ENCODE measurements around the gene RPTOR.
A peak's percentile ranks its signal among the peaks of the same experiment; 100 is the strongest.
"Not testable (repeated sequence)": the region's sequence is repeated elsewhere in the genome, so short reads cannot be mapped to it uniquely, and the experiment has no call there.

RPTOR gene, protein sequence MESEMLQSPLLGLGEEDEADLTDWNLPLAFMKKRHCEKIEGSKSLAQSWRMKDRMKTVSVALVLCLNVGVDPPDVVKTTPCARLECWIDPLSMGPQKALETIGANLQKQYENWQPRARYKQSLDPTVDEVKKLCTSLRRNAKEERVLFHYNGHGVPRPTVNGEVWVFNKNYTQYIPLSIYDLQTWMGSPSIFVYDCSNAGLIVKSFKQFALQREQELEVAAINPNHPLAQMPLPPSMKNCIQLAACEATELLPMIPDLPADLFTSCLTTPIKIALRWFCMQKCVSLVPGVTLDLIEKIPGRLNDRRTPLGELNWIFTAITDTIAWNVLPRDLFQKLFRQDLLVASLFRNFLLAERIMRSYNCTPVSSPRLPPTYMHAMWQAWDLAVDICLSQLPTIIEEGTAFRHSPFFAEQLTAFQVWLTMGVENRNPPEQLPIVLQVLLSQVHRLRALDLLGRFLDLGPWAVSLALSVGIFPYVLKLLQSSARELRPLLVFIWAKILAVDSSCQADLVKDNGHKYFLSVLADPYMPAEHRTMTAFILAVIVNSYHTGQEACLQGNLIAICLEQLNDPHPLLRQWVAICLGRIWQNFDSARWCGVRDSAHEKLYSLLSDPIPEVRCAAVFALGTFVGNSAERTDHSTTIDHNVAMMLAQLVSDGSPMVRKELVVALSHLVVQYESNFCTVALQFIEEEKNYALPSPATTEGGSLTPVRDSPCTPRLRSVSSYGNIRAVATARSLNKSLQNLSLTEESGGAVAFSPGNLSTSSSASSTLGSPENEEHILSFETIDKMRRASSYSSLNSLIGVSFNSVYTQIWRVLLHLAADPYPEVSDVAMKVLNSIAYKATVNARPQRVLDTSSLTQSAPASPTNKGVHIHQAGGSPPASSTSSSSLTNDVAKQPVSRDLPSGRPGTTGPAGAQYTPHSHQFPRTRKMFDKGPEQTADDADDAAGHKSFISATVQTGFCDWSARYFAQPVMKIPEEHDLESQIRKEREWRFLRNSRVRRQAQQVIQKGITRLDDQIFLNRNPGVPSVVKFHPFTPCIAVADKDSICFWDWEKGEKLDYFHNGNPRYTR (N-terminal part only)

DNA sequence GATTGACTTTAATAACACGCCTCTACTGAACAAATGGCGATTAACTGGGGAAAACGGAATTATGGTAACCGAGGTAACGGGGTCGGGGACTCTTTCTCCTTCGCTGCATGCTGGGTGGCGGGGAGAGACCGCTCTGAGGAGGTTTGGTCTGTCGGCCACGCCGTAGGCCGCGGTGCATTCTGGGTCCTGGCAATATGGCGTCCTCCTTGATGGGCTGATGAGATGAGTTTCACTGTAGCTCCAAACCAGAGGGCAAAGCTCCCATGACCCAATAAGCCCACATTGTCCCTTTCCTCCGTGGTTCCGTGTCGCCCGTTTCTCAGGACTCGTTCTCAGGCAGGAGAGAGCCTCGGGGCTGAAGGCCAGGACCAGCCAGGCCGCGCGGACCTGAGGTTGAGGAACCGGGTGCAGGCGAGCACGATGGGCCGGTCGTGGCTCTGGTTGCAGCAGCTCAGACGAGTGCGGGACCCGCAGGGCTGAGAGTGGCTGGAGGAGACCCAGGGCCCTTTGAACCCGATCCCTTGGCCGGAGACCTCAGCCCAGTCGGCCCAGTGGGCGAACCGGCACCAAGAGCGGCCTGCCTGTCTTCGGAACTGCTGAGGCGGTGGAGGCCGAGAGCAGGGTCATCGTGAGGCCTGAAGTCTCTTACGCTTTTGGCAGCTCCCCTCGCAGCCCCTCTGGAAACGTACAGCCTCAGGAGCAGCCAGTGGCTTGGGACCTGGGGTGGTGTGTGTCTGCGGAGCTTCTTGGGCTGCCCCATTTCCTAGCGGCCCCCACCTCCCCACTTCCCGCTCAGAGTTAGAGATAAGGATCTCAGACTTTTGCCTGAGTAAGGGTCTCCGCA lies at the start of gene RPTOR:
Gene RPTOR (plus strand): TSS at position 184 of the 844 bp plus-strand sequence. CDS start 792 bp downstream, outside the sequence.
- DNase-seq = peak; percentile 47 to 97 (median 87)

DNA sequence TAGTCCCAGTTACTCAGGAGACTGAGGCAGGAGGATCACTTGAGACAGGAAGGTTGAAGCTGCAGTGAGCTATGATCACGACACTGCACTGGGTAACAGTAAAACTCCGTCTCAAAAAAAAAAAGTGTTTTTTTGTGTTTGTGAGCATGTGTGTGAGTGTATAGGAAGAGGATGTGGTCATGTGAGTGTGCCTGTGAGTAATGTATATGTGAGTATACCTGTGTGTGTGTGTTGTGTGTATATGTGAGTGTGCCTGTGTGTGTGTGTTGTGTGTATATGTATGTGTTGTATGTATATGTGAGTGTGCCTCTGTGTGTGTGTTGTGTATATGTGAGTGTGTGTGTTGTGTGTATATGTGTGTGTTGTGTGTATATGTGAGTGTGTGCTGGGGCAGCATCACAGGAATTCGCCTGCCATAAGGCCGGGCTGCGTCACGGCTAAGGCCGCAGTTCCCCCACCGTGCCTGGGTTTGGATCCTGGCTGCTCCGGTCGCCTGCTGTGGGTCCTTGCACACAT lies 46.9 kb upstream of the RPTOR start:
- no peak for DNase-seq

DNA sequence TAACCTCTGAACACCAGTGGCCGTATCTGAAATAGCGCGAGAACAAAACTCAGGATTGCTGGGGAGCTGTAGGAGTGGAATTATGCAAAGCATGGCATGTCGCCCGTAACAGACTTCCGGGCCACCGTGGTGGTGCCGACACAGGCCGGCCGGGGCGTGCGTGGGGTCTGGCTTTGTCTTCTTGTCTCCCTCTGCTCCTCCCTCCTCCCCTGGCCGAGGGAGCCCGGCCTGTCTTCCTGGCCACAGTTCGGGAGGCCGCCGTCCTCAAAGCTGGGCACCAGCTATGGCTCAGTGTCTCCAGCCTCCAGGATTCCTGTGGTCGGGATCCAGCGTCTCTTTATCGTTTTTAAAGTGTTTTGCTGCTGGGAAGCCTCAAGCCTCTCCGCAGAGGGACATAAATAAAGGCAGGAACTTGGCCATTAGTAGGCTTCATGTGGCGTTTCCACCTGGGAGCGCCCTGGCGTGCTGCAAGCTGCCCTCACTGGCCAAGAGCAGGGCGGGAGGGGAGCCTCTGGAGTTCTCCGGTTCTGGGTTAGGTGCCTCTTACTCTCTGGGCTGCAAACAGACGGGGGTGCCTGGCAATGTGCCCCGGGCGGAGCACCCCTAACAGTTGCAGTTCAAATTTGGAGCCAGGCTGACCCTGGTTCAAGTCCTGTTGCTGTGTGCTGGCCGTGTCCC lies 46.3 kb upstream of the RPTOR start:
- DNase-seq = no peak

DNA sequence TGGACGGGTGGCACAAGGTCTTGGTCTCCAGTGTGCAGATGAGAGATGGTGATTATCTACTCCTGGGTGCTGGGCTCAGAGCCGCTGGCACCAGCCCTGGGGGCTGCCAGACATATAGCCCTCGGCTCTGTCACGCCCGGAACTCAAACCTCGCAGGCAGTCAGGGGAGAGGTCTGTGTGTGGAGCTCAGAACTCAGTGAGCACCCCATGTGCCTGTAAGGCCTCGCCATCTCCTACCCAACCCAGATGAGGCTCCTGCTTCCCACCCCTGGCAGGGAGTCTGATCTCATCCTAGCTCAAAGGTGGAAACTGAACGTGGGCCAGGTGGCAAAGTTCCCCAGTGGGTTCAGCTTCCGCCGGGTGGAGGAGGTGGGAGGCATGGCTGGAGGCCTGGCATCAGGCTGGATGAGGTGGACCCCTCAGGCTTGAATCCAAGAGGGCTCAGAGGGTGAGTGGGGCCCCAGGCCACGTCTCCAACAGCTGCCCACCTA lies 45.7 kb upstream of the RPTOR start:
- no peak for DNase-seq

DNA sequence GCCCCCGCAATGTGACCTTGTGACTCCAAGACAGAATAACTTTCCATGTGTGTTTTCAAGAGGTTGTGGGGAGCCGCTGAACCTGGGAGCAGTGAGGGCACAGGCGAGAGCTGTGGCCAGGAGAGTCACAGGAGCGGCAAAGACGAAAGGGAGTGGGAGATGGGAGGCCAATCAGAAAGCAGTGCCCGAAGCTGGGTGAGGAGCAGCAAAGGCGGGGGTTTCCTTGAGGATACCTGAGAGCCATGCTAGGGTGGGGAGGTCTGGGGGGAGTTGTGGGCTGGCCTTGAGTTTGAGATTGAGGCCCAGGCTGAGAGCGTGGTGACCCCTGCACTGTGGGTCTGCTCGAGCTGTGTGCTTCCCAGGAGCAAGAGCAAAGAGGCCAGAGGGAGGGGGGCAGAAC lies 45.1 kb upstream of the RPTOR start:
- no peak for DNase-seq

DNA sequence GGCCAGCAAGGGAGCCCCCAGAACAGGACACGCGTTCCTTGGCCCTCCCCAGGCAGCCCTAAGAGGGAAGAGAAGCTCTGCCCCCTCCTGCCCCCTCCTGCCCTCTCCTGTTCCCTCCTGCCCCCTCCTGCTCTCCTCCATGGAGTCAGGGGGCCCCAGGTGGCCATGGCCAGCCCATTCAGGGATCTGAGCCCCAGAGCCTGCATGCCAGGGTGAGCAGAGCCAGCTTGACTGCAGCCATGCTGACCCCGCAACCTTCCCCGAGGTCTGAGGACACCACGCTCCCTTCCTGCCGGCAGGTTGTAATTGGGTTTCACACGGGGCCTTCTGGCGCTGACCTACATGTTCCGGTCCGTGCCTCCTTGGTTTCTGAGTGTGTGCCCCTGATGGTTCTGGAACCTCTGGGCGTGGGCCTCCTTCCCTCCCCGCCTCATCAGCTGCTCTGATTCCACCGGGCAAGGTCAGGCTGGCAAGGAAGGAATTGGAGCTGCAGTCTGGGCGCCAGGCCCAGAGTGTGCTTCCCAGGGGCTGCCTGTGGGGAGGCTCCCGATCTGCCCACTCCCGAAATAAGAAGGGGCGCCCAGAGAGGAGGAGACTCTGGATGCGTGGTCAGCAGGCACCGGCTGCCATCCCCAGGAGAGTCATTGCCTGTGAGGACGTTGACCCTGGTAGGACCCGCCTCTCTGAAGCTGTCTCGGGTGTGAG lies 44.5 kb upstream of the RPTOR start:
- DNase-seq = peak in 1 of 56 donors; percentile 34

DNA sequence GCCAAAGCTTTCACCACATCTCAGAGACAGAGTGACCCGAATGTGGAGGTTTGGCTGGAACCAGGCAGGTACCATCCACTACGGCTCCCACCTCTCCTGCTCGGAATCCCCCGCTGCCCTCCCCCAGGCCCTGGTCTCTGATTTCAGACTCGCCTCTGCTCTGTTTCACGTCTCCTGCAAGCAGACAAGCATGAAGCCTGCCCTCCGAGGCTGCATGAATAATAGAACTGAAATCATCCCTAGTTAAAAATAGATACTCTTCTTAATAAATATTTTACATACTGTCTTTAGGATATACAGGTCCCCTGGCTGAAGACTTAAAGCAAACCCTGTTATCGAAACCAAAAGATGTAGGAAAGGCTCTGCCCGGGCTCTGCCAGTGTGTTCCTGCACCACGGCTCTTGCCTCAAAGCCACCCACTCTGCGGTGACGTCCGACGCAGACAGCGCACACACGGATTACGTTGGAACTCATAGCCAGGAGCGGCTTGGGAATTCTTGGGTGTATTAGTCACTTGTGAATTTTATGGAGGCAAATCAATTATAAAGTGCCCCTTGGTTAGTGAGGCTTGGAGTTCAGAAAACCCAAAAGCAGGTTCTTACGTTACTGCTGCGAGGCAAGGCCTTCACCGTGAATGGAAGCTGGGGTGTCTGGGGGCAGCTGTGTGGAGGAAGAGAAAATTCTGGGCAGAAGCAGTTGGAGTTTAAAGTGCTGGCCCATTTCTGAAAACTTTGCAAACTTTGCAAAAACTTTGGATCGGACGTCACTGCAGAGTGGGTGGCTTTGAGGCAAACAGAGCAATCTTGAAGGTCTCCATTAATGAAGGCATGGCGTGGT lies 42.7 kb upstream of the RPTOR start:
- DNase-seq = peak in 10 of 56 donors; percentile 6 to 44 (median 16)

DNA sequence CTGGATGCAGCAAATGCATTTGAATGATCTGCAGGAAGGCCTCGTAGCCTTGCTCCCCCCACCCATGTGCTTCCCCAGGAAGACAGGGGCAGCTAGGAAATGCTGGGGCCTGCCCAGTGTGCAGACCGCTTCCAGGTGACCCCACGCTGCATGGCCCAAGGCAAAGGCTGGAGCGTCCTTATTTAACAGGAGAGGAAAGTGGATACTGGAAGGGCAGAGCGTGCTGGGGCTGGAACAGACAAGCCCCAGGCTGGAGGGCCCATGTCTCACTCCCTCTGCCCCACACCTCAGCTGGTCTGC lies 42.1 kb upstream of the RPTOR start:
- no peak for DNase-seq

DNA sequence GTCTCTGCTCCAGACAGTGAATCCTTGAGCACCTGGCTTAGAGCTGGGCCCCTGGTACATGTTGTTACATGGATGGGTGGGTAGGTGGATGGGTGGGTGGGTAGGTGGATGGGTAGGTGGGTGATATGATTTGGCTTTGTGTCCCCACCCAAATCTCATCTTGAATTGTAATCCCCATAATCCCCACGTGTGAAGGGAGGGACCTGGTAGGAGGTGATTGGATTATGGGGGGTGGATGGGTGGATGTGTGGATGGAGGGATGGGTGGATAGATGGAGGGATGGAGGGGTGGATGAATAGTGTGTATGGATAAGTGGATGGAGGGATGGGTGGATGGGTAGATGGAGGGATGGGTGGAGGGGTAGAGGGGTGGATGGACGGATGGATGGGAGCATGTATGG lies 41.6 kb upstream of the RPTOR start:
- no peak for DNase-seq

DNA sequence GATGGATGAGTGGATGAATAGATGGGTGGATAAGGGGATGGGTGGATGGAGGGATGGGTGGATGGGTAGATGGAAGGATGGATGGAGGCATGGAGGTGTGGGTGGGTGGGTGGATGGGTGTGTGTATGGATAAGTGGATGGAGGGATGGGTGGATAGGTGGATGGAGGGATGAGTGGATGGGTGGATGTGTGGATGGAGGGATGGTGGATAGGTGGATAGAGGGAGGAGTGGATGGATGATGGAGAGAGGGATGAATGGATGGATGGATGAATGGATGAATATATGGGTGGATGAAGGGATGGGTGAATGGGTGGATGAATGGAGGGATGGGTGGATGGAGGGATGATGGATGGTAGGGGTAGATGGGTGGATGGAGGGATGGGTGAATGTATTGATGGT lies 40.7 kb upstream of the RPTOR start:
- no peak for DNase-seq

DNA sequence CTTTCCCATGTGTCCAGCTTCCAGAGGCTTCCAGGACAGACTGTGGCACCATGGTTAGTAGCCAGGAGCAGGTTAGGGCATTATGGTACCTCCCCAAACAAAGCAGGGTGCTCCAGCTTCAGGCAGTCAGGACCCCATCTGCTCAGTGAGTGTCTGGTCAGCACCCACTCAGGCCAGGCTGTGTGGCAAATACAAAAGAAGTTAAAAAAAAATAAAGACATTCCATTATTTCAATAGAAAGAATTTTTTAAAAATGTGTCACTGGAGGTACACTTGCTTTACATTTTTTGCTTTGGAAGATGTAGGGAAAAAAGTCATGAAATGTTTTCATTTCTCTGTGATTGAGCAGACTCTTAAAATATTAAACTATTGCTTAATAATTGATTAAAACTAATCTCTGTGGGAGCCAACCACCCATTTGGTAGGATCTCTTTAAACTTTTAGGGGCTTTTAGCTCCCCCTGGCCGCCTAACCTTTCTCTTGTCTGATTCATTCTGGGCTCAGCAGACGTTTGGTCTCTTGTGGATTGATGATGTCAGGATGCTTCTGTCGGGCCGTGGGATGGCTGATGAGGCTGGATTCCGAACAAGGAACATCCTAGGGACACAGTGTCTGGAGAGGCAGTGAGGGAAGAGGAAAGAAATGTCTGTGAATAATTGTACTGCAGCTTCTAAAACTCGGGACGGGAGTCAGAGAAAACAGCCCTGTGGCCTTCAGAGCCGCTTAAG lies 39.8 kb upstream of the RPTOR start:
- no peak for DNase-seq

DNA sequence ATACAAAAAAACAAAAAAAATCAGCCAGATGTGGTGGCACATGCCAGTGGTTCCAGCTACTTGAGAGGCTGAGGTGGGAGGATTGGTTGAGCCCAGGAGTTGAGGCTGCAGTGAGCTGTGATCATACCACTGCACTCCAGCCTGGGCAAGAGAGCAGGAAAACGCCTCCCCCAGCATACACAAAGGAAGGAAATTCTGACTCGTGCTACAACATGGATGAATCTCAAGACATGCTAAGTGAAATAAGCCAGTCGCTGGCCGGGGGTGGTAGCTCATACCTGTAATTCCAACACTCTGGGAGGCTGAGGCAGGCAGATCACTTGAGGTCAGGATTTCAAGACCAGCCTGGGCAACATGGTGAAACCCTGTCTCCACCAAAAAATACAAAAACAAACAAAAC lies 37.5 kb upstream of the RPTOR start:
- DNase-seq = not testable (repeated sequence)

DNA sequence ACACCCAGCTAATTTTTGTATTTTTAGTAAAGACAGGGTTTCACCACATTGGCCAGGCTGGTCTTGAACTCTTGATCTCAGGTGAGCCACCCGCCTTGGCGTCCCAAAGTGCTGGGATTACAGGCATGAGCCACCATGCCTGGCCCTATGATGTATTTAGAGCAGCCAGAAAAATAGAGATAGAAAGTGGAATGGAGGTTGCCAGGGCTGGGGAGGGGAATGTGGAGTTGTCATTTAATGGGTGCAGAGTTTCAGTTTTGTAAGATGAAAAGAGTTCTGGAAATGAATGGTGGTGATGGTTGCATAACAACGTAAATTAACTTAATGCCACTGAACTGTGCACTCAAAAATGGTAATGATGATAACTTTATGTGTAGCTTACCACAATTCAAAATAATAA lies 36.7 kb upstream of the RPTOR start:
- DNase-seq = no peak

DNA sequence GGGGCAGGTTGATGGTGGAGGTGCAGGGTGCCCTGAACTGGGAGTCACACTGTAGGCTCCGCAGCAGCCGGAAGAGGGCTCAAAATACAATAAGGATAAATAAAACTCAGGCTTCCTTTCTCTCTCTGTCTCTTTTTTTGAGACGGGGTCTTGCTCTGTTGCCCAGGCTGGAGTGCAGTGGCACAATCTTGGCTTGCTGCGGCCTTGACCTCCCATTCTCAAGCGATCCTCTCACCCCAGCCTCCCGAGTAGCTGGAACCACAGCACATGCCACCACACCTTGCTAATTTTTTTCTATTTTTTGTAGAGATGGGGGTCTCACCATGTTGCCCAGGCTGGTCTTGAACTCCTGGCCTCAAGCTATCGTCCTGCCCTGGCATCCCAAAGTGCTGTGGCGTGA lies 35.3 kb upstream of the RPTOR start:
- no peak for DNase-seq

DNA sequence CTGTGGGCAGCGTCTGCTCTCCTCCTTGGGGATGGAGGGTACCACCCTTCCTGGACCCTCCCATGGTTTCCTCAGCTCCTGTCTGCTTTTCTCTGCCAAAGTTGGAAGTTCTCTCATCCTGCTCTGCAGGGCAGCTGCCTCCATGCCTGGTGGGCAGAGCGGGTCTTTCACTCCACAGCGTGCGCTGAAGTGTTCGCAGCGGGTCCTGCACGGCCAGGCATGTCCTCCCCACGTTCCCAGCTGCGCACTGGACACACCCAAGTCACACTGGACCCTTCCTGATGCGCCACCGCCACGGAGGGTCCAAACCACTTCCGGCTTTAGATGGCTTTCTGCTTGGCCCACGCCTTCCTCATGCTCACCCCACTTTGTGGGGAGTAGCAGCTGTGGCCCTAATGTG lies 34.5 kb upstream of the RPTOR start:
- no peak for DNase-seq

DNA sequence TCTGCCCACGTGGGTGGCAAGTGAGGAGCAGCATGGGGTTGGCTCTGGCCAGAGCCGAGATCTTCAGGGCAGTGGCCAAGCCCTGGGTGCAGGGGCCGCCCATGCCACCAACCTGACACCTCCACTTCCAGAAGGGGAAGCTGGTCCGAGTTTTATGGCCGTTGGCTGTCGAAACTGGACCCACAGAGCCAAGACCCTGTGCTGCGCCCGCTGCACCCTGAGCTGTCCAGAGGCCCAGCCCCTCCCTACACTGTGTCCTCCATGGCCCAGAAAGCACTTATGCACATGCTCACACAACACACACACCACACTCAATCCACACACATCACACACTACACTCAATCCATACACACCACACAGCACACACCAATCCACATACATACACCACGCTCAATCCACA lies 33.9 kb upstream of the RPTOR start:
- no peak for DNase-seq

DNA sequence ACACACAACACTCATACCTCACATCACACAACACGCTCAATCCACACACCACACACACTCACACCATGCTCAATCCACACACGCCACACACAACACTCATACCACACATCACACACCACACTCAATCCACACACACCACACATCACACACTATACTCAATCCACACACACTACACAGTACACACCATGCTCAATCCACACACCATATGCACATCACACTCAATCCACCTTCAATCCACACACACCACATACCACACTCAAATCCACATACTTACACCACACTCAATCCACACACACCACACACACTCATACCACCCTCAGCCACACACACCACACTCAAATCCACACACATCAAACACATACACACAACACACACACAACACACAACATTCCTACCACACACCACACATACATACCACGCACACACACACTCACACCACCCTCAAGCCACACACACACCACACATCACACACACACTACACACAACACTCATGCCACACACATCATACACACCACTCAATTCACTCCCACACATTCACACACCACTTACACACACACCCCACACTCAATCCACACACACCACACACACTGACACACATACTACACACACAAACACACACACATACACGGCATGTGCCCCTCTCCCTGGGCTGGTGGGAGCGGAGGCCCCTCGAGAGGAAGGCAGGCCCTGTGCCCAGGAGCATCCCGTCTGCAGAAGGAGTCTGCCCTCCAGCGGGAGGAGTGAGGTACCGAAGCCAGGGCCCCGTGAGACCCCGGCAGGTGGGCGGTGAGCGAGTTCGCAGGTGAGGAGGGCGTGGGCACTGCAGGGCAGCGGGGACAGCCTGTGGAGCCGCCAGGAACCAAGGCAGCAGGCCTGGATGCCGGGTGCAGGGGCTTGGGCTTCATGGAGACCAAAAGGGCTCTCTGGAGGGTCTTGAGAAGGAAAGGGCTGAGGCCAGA lies 33.1 kb upstream of the RPTOR start:
- no peak for DNase-seq
